OCI-LY7 (cell line): Measurements from ENCODE around the gene GALNT3. TPM values are rescaled to one million over a fixed set of nuclear protein-coding genes. Genes with fewer than 3 reads are reported as not detected.

Source experiments
- Bru-seq: library from RNA; stranded (reverse); fragments of 400-500 nt; gene quantifications from one replicate; lab custom pipeline; 2021; lab: Mats Ljungman, UMichigan
- BruChase-seq, 2 experiments: library from RNA; stranded (reverse); fragments of 400-500 nt; gene quantifications; one replicate each; lab custom pipeline; 2021; lab: Mats Ljungman, UMichigan
- BruUV-seq: library from RNA; stranded (reverse); fragments of 400-500 nt; replicated peaks from 2 replicates; lab custom pipeline; 2021; lab: Mats Ljungman, UMichigan
- CTCF ChIA-PET: fragments of 300-600 bp; sonication (Branson Sonifier 250); formaldehyde crosslinking; loops from one replicate; lab custom pipeline; 2022; ENCODE audit warnings: antibody characterized with exemption; ENCODE audit not compliant: unreplicated experiment; lab: Charles Lee
- POLR2A ChIA-PET: fragments of 300-600 bp; sonication (Branson Sonifier 250); formaldehyde crosslinking; loops from one replicate; lab custom pipeline; 2022; ENCODE audit warnings: antibody characterized with exemption; lab: Charles Lee
- DNase-seq: peaks from one replicate; pipeline ENCODE4 v3.0.0-alpha.2; 2015; ENCODE audit warnings: low spot score
- H2AFZ ChIP-seq: fragments of 200-600 bp; sonication (generic), shearing (Covaris generic); 2 replicates; pipeline ENCODE4 v1.6.1; 2014; ENCODE audit warnings: mild to moderate bottlenecking, antibody characterized with exemption, low read length, moderate library complexity
- H3K27ac ChIP-seq: fragments of 200-600 bp; sonication (generic); 2 replicates; pipeline ENCODE4 v1.5.1; 2014; ENCODE audit warnings: mixed run types, low read depth, mild to moderate bottlenecking, moderate library complexity, low read length, inconsistent platforms; ENCODE audit not compliant: poor library complexity, severe bottlenecking
- H3K36me3 ChIP-seq: fragments of 200-600 bp; sonication (generic); 2 replicates; pipeline ENCODE4 v1.6.1; 2014; ENCODE audit warnings: mild to moderate bottlenecking, antibody characterized with exemption, low read length, moderate library complexity, mixed read lengths; ENCODE audit not compliant: insufficient read depth
- H3K4me1 ChIP-seq: fragments of 200-600 bp; sonication (generic); 2 replicates; pipeline ENCODE4 v1.5.1; 2014; ENCODE audit warnings: mild to moderate bottlenecking, low read length; ENCODE audit not compliant: insufficient read depth, poor library complexity, severe bottlenecking
- H3K4me2 ChIP-seq: fragments of 200-600 bp; sonication (generic); 2 replicates; pipeline ENCODE4 v1.6.1; 2014; ENCODE audit warnings: mild to moderate bottlenecking, low read length
- H3K4me3 ChIP-seq: fragments of 200-600 bp; sonication (generic); 2 replicates; pipeline ENCODE4 v1.5.1; 2014; ENCODE audit warnings: mild to moderate bottlenecking, low read depth, low read length; ENCODE audit not compliant: poor library complexity, severe bottlenecking
- H3K79me2 ChIP-seq: fragments of 200-600 bp; sonication (generic); 2 replicates; pipeline ENCODE4 v1.6.1; 2016; ENCODE audit warnings: low read depth, mild to moderate bottlenecking, low read length, moderate library complexity, mixed read lengths; ENCODE audit not compliant: insufficient read depth
- H3K9me2 ChIP-seq: fragments of 200-600 bp; sonication (generic); 2 replicates; pipeline ENCODE4 v1.6.1; 2016; ENCODE audit warnings: mild to moderate bottlenecking, low read length, mixed read lengths; ENCODE audit not compliant: insufficient read depth
- H3K9me3 ChIP-seq: fragments of 200-600 bp; sonication (generic); 2 replicates; pipeline ENCODE4 v1.6.1; 2014; ENCODE audit warnings: mild to moderate bottlenecking, mixed run types, low read length, mixed read lengths
- H4K20me1 ChIP-seq: fragments of 200-600 bp; sonication (generic); 2 replicates; pipeline ENCODE4 v1.6.1; 2014; ENCODE audit warnings: mild to moderate bottlenecking, antibody characterized with exemption, low read length, moderate library complexity, mixed read lengths; ENCODE audit not compliant: insufficient read depth
- CTCF ChIP-seq: fragments of 200-600 bp; sonication (generic); conservative IDR thresholded peaks from 2 replicates; pipeline ENCODE4 v1.5.1; 2014; ENCODE audit warnings: mild to moderate bottlenecking, antibody characterized with exemption, low read length, moderate library complexity, mixed read lengths
- EZH2phosphoT487 ChIP-seq: fragments of 200-600 bp; sonication (generic); IDR thresholded peaks from 2 replicates; pipeline ENCODE4 v1.6.1; 2018; ENCODE audit warnings: low read depth, borderline replicate concordance, mild to moderate bottlenecking, mixed run types, antibody characterized with exemption, low read length, moderate library complexity, mixed read lengths
- intact Hi-C: fragments of 100-400 bp; cut with micrococcal nuclease; formaldehyde crosslinking; loops from one replicate; pipeline ENCODE4 v1.10.0; 2022; ENCODE audit not compliant: unreplicated experiment
- long read RNA-seq: library from polyadenylated mRNA; stranded (forward); transcript quantifications from one replicate; pipeline ENCODE4 v2.0.0, GENCODE V29; 2022
- total RNA-seq, 2 experiments: library from RNA; depleted of rRNA in 1 of 2; stranded (reverse); fragments of >200 nt in 1 of 2; shearing (Covaris generic) in 1 of 2; gene quantifications; 2 replicates each; pipeline ENCODE4 v1.2.3, GENCODE V29; 2014 to 2022

Gene GALNT3
- total RNA-seq (2014; rRNA removed; shearing (Covaris generic)) (0.44 TPM in 1 of 2 replicates, not detected in the other), total RNA-seq (2022) (2.6 and 3.6 TPM in 2 replicates), Bru-seq, nascent RNA (percentile 39 among the genes with signal in this experiment), BruChase-seq, experiment 1, labeled RNA remaining after a 6-hour chase (percentile 33 among the genes with signal in this experiment), BruChase-seq, experiment 2, labeled RNA remaining after a 2-hour chase (percentile 40 among the genes with signal in this experiment)
- long read RNA-seq, partial matches to known transcripts, result 0 of 4 reads
- long read RNA-seq, other reads (novel, unspliced or antisense), result 0 of 4 reads

GRCh38 chr2:165793779-165794535 is at the start of gene GALNT3:
TSS of gene GALNT3 (minus strand) at chr2:165794247. CDS start at chr2:165770700, 23,547 bp downstream.
- H2AFZ ChIP-seq, result no peak within 1 kb of the TSS
- H3K79me2 ChIP-seq, result no peaks in the 10 kb centered on the region
- no peaks in the 10 kb centered on the region for H3K4me1 ChIP-seq
- H3K4me3 ChIP-seq, result no peak within 1 kb of the TSS
- no peaks in the 10 kb centered on the region for H3K9me2 ChIP-seq
- peak within 1 kb of the TSS; percentile 18; the same call in 1 of the 2 replicates for H3K4me2 ChIP-seq
- ChIA-PET POLR2A (interaction anchor here (0.6 to 1.2 kb wide), 3 partner anchors 19 to 144 kb away, joined by 3 to 5 read pairs (median 4); no protein-coding TSS in a partner anchor), CTCF (no interaction called here)
- intact Hi-C loops, result no loop called here
- H3K9me3 ChIP-seq, result no peaks in the 10 kb centered on the region
- H3K36me3 ChIP-seq, result no peaks in the 10 kb centered on the region
- DNase-seq, result no peak
- no peak within 1 kb of the TSS for H3K27ac ChIP-seq
- TF ChIP-seq CTCF, result no peak
- no peak for TF ChIP-seq EZH2phosphoT487
- BruUV-seq, result no TSS peak
- no peaks in the 10 kb centered on the region for H4K20me1 ChIP-seq

GRCh38 chr2:165843351-165843750 is 49.3 kb upstream of the GALNT3 start:
- H3K79me2 ChIP-seq, result no peaks in the 10 kb centered on the region
- CTCF ChIA-PET, result no interaction called here

More at GRCh38 chr2:165843351-165843750, 49.3 kb upstream of the GALNT3 start:
- POLR2A ChIA-PET, result no interaction called here
- H3K9me3 ChIP-seq, result no peaks in the 10 kb centered on the region
- no peak overlapping the region for H2AFZ ChIP-seq
- no peak overlapping the region for H3K4me3 ChIP-seq
- no peaks in the 10 kb centered on the region for H3K4me1 ChIP-seq
- no peaks in the 10 kb centered on the region for H4K20me1 ChIP-seq
- H3K27ac ChIP-seq, result no peak overlapping the region
- no peak for TF ChIP-seq EZH2phosphoT487
- no peak for TF ChIP-seq CTCF
- BruUV-seq, result no TSS peak
- no peaks in the 10 kb centered on the region for H3K36me3 ChIP-seq
- H3K9me2 ChIP-seq, result no peaks in the 10 kb centered on the region
- H3K4me2 ChIP-seq, result no peak overlapping the region
- no peak for DNase-seq
- intact Hi-C loops, result no loop called here
